Lower lobe of right lung (tissue), 2 donors: ENCODE results near the gene FAM89B. TPM values are rescaled to one million over a fixed set of nuclear protein-coding genes. Genes with fewer than 3 reads are reported as not detected.
A peak's percentile ranks its signal among the peaks of the same experiment; 100 is the strongest.

Source experiments
- ATAC-seq, 2 donors: fragments of 200-7000 bp; cut with Tn5 transposase; one replicate each; pipeline ENCODE4 v1.9.1; 2020 to 2022; ENCODE audit warnings: mild to moderate bottlenecking in 2 of 2, moderate library complexity in 2 of 2
- DNase-seq: peaks from one replicate; pipeline ENCODE4 v3.0.0-alpha.2; 2020
- H3K27ac ChIP-seq: fragments of 200-600 bp; one replicate; pipeline ENCODE4 v1.8.0; 2022
- H3K27me3 ChIP-seq: fragments of 200-600 bp; one replicate; pipeline ENCODE4 v1.8.0; 2022; ENCODE audit warnings: low read depth
- H3K36me3 ChIP-seq: fragments of 200-600 bp; one replicate; pipeline ENCODE4 v1.8.0; 2022; ENCODE audit warnings: mild to moderate bottlenecking
- H3K4me1 ChIP-seq: fragments of 200-600 bp; one replicate; pipeline ENCODE4 v1.8.0; 2022
- H3K4me3 ChIP-seq: fragments of 200-600 bp; one replicate; pipeline ENCODE4 v1.8.0; 2022; ENCODE audit warnings: mild to moderate bottlenecking
- H3K9me3 ChIP-seq: fragments of 200-600 bp; one replicate; pipeline ENCODE4 v1.8.0; 2022
- intact Hi-C: fragments of 100-400 bp; cut with DNase I; formaldehyde crosslinking; loops from one replicate; pipeline ENCODE4 v1.11.0; 2022
- total RNA-seq: library from RNA; stranded (reverse); fragmentation: NEBNext Ultra II Directional; extraction: Animal tissue kit (Norgen Biotek cat#: 25700); gene quantifications from one replicate; pipeline ENCODE4 v1.2.1, GENCODE V29; 2021
- TF ChIP-seq, protein P1 (sequence below): fragments of 200-600 bp; IDR thresholded peaks from one replicate; pipeline ENCODE4 v1.8.0; 2022; ENCODE audit warnings: antibody characterized with exemption, mild to moderate bottlenecking
- donor health status: DM: no; HTN: yes; CAD: no; lungs with severe emphysema.

The FAM89B gene
- total RNA-seq, 1 donor from 2014 or later = 48.6 TPM

DNA sequence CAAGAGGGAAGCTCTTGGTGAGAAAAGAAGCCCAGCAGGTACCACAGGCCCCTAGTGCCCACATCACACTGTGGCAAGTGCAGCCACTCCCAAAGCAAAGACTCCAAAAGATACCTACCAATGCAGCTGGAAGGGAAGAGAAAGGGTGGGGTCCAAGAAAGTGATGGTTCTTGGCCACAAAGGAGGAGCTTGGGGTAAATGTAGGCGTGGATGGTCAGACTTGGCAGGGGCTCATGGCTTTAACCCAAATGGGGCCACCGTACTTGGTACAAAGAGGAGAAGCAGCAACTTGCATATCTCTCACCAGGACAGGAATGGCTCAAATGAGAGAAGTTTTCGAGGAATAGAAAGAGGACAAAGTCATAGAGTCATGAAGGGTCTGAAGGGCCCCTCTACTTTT is 36.9 kb downstream of the FAM89B start:
- Histone ChIP-seq H3K27ac (peak overlapping the region; percentile 46), H3K9me3 (no peaks in the 10 kb centered on the region), H3K27me3 (no peaks in the 10 kb centered on the region), H3K36me3 (peaks cover 74% of the 10 kb centered on the region), H3K4me1 (peaks cover 65% of the 10 kb centered on the region), H3K4me3 (peak overlapping the region; percentile 95)
- DNase-seq = no peak
- ATAC-seq = no peak
- intact Hi-C loops = no loop called here
- TF ChIP-seq, protein P1, sequence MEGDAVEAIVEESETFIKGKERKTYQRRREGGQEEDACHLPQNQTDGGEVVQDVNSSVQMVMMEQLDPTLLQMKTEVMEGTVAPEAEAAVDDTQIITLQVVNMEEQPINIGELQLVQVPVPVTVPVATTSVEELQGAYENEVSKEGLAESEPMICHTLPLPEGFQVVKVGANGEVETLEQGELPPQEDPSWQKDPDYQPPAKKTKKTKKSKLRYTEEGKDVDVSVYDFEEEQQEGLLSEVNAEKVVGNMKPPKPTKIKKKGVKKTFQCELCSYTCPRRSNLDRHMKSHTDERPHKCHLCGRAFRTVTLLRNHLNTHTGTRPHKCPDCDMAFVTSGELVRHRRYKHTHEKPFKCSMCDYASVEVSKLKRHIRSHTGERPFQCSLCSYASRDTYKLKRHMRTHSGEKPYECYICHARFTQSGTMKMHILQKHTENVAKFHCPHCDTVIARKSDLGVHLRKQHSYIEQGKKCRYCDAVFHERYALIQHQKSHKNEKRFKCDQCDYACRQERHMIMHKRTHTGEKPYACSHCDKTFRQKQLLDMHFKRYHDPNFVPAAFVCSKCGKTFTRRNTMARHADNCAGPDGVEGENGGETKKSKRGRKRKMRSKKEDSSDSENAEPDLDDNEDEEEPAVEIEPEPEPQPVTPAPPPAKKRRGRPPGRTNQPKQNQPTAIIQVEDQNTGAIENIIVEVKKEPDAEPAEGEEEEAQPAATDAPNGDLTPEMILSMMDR = no peak

GRCh38 chr11:65609665-65610064 is 37.3 kb downstream of the FAM89B start:
- H3K27me3 ChIP-seq = no peaks in the 10 kb centered on the region
- no peak for ATAC-seq
- TF ChIP-seq, protein P1 = no peak
- DNase-seq = no peak
- peak overlapping the region; percentile 46 for H3K27ac ChIP-seq
- H3K36me3 ChIP-seq = peaks cover 69% of the 10 kb centered on the region
- intact Hi-C loops = no loop called here
- H3K4me3 ChIP-seq = peak overlapping the region; percentile 95
- H3K4me1 ChIP-seq = peaks cover 65% of the 10 kb centered on the region
- no peaks in the 10 kb centered on the region for H3K9me3 ChIP-seq

GRCh38 chr11:65610404-65610803 is 38.1 kb downstream of the FAM89B start:
- peak overlapping the region; percentile 95 for H3K27ac ChIP-seq
- intact Hi-C loops = no loop called here

DNA sequence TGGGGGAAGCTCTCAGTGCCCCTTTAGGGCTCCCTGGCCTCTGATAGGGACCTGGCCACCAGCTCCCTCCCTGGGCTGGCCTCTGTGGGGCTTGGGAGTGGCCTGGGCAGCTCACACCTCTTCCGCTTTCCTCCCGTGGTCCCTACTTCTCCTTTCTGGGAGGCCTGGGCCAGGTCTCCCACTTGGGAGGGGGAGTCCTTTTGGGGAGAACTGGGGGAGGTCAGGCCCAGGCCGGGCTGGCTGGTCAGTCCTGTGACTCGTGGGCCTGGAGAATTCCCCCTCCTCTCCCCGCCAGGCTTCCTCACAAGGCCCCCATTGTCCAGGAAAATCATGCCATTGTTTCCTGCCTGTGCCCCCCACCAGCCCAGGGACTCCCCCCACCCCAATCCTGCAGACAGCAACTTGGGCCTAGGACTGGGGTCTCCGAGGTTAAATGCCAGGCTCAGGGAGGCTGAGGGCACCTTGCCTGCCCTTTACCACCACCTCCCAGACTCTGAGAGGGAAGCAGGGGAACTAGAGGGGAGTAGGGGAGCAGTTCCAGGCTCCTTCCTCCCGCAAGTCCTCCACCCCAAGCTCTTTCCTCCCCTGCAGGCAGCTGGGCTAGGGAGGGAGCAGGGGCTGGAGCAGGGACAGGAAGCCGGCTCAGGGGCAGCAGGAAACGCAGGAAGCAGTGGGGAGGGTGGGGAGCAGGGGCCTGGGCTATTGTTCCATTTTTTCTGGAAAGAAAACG is 38.9 kb downstream of the FAM89B start:
- H3K4me1 ChIP-seq = peaks cover 65% of the 10 kb centered on the region
- intact Hi-C loops = no loop called here
- peak overlapping the region; percentile 95 for H3K27ac ChIP-seq
- H3K36me3 ChIP-seq = peaks cover 54% of the 10 kb centered on the region
- TF ChIP-seq, protein P1 = no peak
- peak overlapping the region; percentile 95 for H3K4me3 ChIP-seq
- ATAC-seq (no peak), DNase-seq (peak; percentile 80)
- H3K9me3 ChIP-seq = no peaks in the 10 kb centered on the region
- H3K27me3 ChIP-seq = no peaks in the 10 kb centered on the region

More at GRCh38 chr11:65610404-65610803, 38.1 kb downstream of the FAM89B start:
- DNase-seq (no peak), ATAC-seq (no peak)
- Histone ChIP-seq H3K9me3 (no peaks in the 10 kb centered on the region), H3K36me3 (peaks cover 62% of the 10 kb centered on the region), H3K4me3 (peak overlapping the region; percentile 95), H3K27me3 (no peaks in the 10 kb centered on the region), H3K4me1 (peaks cover 65% of the 10 kb centered on the region)
- TF ChIP-seq, protein P1 = no peak

DNA sequence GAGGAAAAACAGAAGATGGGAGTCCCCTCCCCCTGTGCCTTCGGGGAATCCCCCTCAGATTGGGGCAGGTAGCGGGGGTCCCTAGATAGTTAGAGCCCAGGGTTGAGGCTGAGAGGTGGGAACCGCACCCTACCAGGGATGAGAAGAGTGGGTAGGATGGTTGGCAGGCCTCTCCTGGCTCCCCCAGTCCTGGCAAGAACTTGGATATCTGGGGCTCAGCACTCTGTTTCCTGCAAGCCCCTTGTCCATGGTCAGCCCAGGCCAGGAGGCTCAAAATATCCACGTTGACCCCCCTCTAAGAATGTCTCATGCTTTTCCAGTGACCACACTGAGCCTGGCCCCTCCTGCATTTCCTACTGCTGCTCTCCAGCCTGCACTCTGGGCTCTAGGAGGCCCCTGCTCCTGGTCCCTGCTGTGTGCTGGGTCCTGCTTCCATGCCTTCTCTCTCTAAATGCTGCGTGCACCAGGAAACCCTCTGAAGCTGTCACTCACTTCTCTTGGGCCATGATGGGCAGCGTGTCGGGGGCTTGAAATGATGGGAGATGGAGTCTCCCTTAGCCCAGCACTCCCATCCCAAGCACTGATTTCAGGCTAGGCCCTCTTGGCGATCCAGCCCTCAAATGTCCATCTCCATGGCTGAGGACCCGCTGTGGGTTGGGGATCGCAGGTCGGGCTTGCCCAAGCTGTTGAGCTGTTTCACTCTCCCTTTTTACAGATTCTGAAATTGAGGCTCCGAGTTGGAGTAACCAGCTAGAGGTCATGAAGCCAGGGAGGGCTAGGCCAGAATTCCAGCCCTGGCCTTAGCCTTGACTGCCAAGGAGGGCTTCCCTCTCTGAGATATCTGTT is 39.6 kb downstream of the FAM89B start:
- Histone ChIP-seq H3K27ac (peak overlapping the region; percentile 95), H3K36me3 (peaks cover 48% of the 10 kb centered on the region), H3K27me3 (no peaks in the 10 kb centered on the region), H3K4me3 (peak overlapping the region; percentile 95), H3K9me3 (no peaks in the 10 kb centered on the region), H3K4me1 (peaks cover 67% of the 10 kb centered on the region)
- intact Hi-C loops = no loop called here
- TF ChIP-seq, protein P1 = no peak
- DNase-seq (no peak), ATAC-seq (no peak)
